Activated effector memory CD4-positive, alpha-beta T cell treated with anti-CD3 and anti-CD28 coated beads, Interleukin-2, amount 50 U/mL, for 16 hours (primary cell): ENCODE data around the gene INSRR.
A peak's percentile ranks its signal among the peaks of the same experiment; 100 is the strongest.

ENCODE experiments used
- DNase-seq: peaks from one replicate; pipeline ENCODE4 v3.0.0-alpha.2; 2020

INSRR gene

DNA sequence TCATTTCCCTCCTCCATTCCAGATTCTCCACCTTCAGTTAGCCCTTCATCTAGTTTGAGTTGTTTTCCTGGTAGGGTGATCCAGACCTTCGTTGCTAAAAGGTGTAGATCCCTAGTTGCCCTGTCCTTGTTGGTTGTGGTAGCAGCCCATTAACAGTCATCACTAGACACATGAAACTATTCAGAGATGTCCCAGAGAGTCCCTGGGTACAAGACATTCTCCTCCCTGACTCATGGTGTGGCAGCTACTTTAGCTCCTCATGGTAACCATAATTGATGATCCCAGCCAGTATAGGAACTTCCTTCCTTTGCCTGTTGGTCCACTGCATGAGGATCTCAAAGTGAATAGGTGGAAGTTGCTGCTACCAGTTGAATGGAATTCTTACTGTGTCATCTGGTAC, 36.2 kb downstream of the INSRR start:
- no peak for DNase-seq

DNA sequence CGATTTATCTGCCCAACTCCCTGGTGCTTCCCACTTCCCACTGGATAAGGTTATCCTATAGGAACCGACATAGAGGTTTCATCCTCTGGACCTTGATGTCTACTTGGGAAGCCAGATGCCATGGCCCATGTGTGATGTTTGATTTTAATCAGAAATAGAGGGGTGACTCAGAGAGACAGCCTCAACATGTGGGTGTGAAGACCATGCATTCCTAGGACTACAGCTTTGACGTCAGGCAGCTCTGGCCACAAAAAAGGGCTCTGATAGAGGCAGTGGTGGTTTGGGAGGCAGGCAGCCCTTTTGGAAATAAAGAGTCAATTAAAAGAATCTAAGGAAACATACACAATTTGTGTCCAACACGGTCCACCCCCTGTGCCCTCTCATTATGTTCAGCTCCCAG, 37.1 kb downstream of the INSRR start:
- peak; percentile 63 for DNase-seq

DNA sequence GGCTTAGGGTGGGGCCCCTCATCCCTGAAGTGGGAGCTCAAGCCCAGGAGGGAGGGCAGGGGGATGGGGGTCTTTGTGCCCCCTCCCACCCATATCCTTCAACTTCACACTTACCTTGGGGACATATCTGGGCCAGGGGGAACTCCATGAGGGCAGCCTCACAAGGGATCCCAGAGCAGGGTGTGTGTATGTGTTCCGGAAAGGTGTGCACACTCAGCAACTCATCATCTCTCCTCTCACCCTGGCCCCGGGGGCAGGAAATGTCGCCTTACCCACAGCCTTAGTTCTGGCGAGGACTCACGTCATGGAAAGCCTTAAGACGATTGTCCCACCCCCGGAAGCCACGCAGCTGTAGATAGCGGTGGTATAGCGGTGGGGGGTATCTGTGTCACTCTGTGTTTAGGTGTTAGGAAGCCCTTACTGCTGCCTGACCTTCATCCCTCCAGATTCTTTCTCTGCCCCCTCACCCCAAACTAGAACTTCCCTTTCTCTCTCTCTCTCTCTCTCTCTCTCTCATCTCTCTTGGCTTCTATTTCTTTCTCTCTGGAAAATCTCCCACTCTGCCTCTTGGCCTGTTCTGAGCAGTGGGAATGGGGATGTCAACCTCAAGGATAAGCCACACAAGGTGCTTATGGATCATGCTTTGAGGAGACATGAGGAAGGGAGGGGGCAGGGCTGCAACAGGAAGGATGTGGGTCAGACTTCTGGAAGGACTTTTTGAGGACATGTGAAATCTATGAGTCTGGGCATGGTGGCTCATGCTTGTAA, 42.2 kb downstream of the INSRR start, which contains the start of gene SH2D2A:
Gene SH2D2A, minus strand, starts transcription at position 288 of the 768 bp plus-strand sequence. Its CDS starts 140 bp downstream, at position 148.
- peak; percentile 98 for DNase-seq

DNA sequence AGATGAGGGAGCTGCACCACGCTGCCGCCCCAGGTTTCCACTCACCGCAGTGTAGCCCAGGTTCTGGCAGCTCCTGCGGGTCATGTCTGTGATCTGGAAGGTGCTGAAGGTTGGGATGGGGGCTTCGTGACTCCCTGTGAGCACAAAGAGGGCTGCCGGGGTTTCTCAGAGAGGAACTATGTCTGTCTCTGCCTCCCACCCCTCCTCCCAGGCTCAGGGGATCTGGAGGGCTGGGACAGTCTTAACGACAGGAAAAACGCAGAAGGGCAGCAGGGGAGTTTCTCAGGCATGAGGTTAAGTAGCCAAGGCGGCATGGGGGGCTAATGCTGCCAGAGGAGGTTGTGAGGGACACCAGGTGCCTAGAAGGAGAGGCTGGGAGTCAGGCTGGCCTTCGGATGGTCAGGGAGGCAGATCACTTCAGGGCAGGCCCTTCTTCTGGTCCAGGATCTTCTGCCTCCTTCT, 42.9 kb downstream of the INSRR start:
- DNase-seq, result peak; percentile 71

DNA sequence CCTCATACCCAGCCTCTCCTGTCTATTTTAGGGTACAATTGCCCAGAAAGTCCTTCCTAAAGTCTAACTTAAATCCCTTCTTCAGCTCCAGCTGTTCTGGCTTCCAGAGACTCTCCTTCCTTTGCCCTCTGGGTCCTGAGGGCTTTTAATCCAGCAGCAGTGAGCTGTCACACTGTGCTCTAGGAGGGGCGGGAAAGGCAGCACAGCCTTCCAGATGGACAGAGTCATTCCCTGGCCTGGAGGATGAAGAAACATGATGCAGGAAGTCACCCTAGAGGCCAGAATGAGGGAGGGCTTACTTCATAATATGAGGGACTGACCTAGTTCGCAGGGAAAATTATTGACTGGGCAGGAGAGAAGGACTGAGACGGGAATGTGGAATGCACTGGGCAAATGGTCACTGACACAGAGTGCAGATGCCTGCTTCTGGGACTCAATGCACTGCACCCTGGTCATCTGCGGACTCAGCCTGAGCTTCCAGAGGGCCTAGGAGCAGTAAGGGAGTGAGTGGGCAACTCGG, 43.5 kb downstream of the INSRR start:
- DNase-seq, result peak; percentile 61

DNA sequence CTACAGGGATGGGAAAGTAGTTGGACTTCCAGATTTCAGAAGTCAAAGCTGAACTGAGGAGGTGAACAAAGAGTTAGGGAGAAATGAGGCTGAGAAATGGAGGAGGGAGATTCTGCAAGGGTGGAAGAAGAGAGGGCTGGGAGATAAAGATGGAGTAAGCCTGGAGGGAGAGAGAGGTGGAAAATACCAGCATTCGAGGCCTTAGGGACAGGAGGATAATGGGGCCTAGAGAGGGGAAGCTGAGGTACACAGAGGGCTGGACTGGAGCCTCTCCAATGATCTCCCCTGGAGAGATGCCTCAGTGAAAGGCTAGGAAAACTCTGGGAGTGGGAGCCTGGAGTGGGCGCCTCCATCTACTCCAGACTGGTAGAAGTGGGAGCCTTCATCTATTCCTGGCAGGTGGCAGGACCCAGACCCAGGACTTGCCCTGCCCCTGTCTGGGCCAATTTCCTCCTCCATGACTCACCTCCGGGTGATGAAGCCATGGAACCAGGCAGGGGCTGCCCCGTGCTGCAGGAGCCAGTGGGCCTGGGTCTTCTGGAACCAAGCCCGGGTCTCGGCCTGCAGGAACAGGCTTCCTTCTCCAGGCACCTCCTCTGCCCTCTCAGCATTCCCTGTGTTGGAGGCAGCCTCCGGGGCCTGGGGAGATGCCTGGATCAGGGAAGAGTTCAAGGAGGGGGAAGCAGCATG, 44.2 kb downstream of the INSRR start:
- DNase-seq, result peak; percentile 84

DNA sequence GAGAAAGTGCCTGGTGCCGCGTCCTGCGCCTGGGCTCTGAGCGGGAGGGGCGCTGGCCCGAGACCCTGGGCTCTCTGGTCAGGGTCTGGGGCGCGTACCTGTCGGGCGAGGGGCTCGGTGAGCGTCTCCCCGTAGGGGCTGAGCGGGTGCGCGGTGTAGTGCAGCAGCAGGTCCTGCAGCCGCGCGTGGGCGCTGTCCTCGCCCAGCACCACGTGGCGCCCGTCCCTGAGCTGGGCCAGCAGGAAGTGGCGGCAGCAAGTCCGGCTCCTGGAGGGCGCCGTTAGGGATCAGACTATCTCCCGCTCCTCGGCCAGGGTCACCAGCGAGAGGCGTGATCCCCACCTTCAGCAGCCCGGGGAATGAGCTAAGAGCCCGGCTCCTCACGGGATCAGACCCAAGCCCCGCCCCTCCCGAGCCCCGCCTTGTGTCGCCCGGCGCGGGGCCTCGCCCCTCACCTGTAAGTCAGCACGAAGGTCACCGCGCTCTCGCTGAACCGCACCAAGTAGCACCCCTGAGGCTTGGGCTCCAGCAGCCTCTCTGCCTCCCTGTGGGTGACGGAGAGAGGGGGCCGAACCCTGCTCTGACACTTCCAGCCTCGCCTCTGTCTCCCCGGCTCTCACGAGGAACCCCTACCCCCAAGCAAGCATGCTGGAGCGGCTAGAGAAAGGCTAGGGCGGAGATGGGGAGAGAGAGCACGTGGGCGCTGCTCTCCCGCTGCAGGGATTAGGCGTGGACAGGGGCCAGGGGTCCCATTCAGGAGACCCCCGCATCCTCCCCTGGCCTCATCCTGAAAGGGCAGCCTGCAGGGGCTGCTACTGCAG, 45.0 kb downstream of the INSRR start:
- DNase-seq, result peak; percentile 90

DNA sequence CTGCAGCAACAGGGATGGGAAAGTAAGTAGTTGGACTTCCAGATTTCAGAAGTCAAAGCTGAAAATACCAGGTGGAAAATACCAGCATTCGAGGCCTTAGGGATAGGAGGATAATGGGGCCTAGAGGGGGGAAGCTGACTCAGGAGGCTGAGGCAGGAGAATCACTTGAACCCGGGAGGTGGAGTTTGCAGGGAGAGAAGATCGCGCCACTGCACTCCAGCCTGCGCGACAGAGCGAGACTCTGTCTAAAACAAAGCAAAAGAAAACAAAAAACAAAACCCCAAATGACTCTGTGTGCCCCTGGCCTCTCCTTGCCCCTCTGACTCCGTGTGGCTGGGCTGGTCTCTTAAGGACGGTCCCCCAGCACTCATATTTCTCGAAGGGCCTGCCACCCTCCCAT, 45.6 kb downstream of the INSRR start:
- DNase-seq, result no peak

DNA sequence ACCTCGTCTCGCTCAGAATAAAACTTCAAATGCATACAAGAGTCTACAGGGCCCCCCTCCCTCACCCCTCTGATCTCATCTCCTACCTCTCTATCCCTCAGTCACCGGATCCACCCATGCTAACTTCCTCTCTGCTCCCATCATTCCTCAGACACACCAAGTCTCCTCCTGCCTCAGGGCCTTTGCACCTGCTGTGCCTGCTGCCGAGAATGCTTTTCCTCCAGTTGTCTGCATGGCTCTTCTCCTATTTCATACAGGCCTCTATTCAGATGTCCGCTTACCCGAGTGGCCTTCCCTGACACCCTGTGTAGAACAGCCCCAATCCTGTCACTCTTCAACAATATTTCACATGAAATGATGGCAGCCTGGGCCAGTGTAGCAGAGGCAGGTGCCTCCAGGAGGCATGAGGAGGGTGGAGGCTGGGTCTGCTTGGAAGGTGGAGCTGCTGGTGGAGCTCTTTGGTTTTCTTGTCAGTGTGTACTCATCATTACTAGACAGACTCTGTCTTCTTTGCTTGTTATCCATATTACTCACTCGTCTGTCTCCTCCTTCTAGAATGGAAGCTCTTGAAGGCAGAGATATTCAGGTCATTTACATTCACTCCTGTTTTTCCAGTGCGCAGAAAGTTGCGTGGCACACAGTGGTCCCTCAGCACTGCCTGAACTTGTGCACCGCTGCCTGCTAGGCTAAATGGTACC, 46.5 kb downstream of the INSRR start:
- peak; percentile 38 for DNase-seq

DNA sequence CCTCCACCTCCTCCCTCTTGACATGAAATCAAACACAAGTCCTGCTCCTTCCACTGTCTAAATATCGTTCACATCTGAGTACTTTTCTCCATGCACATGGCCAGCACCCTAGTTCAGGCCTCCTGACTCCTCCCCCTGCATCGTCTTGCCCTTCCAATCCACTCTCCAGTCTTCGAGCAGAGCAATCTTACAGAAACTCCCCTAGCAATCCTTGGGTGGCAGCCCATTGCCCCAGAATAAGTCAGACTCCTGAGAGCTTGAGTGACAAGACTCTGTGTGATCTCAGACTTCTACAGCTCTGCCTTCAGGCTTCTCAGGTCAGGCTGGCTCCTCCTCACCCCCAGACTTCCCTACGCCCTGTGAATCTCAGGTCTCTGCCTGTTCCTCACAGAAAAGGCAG, 47.7 kb downstream of the INSRR start:
- peak; percentile 36 for DNase-seq

DNA sequence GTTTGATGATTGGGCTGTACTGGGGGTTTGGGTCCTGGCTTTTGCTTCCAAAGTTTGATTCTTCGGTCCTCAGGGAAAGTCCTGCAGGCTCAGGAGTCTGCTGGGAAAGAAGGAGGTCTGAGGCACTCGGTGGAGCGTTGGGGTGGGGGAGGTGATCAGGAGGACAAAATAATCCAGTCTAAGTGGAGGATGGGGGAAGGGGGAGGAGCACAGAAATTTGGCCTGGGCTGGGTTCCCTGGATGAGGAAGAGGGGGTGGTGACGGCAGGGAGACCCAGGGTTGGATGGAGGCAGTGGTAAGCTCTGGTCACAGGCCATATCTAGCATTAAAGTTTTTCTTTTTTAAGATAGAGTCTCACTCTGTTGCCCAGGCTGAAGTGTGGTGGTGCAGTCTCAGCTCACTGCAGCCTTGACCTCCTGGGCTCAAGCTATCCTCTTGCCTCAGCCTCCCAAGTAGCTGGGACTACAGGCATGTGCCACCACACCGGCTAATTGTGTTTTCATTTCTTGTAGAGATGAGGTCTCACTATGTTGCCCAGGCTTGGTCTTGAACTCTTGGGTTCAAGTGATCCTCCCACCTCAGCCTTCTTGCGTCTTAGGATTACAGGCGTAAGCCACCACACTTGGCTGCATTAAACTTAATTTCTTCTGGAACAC, 49.1 kb downstream of the INSRR start:
- DNase-seq, result peak; percentile 9

DNA sequence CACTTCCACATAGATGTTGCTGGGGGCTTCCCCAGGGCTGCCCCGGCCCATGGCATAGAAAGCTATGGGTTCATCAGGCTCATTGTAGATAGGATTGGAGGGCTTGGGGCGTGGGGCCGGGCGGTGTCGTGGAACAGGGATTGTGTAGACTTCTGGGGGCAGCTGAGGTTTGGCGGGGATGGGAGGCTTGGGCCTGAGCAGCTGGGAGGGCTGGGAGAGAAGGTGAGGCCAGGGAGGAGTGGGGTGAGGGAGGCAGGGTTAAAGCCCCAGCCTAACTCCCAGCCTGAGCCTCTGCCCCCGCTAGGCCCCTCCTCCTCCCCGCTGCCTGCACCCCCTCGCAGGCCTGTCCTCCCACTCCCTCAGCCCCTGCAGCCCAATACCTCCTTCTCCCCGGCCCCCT, 49.6 kb downstream of the INSRR start:
- DNase-seq, result peak; percentile 57

DNA sequence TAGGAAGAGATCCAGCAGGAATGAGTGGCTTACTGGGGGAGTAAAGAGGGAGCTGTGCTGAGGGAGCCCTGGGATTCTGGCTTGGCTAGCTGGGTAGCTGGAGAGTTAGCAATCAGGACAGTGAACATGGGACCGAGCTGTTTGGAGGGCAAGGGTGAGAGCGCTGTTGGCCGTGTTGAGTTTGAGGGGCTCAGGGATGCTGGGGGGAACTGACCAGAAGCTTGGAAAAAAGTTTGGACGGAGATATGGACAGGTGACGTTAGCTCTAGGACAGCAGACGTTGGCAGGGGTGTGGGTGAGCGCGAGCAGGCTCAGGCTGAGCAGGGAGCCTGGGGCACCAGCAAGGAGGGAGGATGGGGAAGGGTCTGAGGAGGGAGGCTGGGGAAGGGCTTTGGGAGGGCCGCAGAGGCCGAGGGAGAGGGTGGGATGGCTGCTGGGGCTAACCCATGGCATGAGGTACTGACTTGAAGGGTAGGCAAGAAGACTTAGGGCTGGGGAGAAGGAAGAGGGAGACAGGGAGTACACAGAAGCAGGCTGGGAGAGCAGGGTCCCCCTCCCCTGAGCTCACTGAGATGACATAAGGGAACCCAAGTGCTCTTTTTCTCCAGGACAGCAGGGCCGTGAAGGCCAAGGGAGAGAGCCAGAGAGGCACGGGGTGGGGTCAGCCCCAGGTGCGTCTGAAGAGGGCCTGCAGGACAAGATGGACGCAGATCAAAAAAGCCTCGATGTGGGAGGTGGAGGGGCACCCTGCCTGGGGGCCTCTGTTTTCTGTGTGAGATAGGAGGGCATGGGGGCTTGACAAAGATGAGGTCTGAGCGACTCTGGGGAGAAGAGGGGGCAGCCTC, 50.5 kb downstream of the INSRR start:
- DNase-seq, result peak; percentile 50

DNA sequence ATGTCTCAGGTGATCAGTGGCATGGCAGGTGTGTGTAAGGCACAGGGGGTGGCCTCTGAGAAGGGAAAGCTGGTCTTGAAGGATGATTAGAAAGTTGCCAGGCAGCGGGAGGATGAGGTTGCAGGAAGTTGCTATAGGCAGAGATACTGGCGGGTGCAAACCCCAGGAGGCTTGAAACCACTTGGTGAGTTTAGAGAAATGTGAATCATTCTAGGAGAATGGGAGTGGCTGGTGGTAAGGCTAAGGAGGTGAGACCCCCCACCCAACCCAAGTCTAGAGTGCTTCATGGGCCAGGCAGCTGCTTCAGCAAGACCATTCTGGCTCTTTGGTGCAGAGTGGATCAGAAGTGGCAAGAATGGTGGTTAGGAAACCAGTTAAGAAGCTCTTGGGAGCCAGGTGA, 51.3 kb downstream of the INSRR start:
- peak; percentile 64 for DNase-seq

DNA sequence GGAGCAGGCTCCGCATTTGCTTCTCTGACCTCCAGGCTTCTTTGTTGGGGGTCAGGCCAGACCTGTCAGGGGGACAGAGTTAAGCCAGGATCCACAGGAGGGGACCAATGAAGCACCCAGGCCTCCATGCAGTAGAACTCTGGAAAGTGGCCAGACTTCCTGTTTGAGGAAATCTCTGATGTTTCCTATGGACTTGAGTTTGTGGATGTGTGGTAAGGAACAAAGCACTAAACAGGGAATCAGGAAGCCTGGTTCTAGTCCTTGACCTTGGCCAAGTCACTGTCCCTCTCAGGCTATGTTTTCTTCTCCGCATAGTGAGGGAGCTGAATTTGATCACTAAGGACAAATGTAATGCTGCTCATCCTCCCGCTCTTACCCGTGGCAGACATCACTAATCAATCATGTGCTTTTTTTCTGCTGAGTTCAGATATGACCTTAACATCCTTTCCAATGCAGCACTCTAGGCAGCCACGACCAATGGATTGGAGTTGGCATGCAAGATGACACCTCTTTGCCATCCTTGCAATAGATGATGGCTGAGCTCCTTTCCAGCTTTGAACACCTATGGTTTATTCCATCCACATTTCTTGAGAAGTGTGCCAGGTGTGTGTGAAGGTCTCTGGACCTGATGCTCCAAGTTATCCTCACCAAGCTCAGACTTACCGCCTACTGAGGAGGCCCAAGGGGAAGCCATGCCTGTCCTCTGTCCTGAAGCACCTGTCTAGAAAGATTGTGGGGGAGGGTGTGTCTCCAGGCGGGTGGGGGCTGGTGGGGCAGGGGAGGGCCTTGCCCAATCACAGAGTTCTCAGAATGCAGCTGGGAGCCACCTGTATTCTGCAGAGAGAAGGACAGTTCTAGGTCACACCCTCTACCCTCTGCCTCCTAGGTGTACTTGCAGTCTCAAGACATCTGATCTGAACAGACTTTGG, 52.1 kb downstream of the INSRR start:
- DNase-seq, result peak; percentile 48

DNA sequence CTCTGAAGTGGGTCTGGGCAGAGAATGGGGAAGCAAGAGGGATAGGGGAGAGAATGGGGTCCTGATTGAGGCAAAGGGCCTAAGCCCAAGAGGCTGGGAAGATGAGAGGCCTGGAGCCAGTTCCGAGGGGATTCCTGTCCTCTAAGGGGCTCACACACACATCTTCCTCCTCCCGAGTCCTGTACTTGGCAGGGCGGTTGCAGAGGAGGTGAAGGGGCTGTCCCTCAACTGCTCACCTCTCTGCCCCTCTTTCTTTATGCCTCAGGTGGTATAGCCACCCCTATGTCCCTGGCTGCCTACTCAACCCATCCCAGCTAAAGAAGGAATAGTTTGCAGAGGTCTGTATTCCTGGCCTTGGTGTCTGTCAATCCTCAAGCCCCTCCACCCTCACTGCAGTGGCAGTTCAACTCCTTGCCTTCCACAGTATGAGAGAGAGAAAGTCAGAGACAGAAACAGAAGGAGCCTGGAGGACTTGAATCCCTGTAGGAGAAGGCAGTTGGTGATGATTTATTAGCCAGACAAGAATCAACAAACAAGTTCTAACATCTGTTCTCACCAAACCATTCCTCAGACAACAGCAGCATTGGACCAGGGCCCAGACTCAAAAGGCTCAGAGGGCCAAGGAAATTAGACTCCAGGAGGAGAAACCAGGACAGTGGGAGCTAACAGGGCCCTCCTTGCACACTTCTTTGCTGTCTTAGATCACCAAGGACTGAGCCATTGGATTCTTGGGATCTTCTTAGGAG, 53.0 kb downstream of the INSRR start:
- peak; percentile 55 for DNase-seq

DNA sequence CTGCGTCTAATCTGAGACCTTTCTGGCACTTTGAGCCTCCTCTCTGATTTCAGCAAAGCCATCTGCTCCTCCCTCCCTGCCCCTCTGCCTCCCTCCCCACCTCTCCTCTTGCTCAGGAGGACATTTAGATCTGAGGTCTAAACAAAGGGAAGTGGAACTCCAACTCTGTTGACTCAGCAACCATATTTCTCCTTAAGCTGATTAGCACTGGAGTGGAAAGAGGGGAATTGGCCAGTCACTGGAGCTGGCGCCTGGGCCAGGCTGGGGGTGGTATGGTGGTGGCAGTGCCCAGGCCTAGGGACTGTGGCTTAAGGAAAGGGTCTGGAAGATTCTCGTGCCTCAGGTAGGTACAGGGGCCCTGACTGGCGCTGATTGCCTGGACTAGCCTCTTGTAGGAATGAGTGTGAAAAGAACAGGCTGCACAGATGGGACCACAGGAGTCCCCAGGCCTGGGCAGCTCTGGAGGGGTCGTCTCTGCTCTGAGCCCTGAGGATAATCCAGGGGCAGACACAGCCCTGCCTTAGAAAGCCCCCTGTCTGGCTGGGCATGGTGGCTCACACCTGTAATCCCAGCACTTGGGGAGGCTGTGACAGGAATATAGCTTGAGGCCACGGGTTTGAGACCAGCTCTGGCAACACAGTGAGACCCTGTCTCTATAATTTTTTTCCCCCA, 54.2 kb downstream of the INSRR start:
- peak; percentile 59 for DNase-seq

DNA sequence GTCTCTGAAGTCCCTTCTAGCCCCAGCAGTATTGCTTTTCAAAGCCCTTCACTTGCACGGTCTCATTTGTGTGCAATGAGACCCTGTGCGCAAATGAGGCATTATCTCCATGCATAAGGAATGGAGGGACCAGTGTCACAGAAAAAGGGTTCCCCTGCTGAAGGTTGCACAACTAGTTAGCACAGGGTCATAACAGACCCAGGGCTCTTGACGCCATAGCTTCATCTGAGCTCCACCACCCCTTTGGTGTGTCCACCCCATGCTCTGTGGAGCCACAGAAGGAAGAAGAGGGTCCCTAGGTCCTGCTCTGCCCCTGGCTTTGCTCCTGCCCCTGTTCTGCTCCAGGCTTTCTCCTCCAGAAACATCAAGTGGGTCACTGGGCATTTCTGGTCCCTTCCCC, 54.9 kb downstream of the INSRR start:
- peak; percentile 53 for DNase-seq
